RWPE1 (cell line): ENCODE data around the gene IER3IP1.

Source experiments
- CTCF ChIA-PET: fragments of 350-600 bp; sonication (Branson Sonifier 250); formaldehyde crosslinking; extraction: SDS; loops from one replicate; lab custom pipeline; 2021; lab: Yijun Ruan, JAX
- POLR2A ChIA-PET: fragments of 400-600 bp; formaldehyde crosslinking; extraction: SDS; loops from one replicate; lab custom pipeline; 2020; ENCODE audit warnings: antibody characterized with exemption; ENCODE audit not compliant: low non-redundant PET; lab: Yijun Ruan, JAX
- DNase-seq: peaks from one replicate; pipeline ENCODE4 v3.0.0; 2012; ENCODE audit warnings: low spot score
- H3K27ac ChIP-seq: fragments of 450-650 bp; 2 replicates; pipeline ENCODE4 v1.5.1; 2017
- TF ChIP-seq, protein P1 (sequence below): fragments of 450-650 bp; conservative IDR thresholded peaks from 2 replicates; pipeline ENCODE4 v1.5.1; 2017; ENCODE audit warnings: low read depth, mild to moderate bottlenecking

IER3IP1 gene

DNA sequence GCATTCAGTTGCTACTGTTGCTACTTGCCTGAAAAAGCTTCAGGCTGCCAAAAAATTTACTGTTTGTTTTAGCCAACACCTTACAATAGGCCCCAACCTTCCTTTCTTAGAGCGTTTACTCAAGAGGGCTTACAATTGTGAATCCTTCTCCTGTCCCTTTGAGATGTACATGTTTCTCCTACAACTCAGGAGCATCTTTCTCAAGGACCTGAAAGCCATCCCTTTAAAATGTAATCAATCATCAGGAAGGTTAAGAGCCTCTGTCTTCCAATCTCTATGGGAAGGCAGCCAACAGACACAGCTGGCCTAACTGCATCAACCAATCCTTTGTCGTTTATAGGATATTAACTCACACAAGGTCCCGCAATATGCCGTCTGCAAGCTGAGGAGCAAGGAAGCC is 3.4 kb upstream of the IER3IP1 start:
- H3K27ac ChIP-seq = no peak overlapping the region
- TF ChIP-seq, protein P1, sequence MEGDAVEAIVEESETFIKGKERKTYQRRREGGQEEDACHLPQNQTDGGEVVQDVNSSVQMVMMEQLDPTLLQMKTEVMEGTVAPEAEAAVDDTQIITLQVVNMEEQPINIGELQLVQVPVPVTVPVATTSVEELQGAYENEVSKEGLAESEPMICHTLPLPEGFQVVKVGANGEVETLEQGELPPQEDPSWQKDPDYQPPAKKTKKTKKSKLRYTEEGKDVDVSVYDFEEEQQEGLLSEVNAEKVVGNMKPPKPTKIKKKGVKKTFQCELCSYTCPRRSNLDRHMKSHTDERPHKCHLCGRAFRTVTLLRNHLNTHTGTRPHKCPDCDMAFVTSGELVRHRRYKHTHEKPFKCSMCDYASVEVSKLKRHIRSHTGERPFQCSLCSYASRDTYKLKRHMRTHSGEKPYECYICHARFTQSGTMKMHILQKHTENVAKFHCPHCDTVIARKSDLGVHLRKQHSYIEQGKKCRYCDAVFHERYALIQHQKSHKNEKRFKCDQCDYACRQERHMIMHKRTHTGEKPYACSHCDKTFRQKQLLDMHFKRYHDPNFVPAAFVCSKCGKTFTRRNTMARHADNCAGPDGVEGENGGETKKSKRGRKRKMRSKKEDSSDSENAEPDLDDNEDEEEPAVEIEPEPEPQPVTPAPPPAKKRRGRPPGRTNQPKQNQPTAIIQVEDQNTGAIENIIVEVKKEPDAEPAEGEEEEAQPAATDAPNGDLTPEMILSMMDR = no peak
- ChIA-PET POLR2A (no interaction called here), CTCF (interaction anchor here (0.6 kb wide), 1 partner anchor 1056 kb away, joined by 4 read pairs; no protein-coding TSS in a partner anchor)
- DNase-seq = no peak

DNA sequence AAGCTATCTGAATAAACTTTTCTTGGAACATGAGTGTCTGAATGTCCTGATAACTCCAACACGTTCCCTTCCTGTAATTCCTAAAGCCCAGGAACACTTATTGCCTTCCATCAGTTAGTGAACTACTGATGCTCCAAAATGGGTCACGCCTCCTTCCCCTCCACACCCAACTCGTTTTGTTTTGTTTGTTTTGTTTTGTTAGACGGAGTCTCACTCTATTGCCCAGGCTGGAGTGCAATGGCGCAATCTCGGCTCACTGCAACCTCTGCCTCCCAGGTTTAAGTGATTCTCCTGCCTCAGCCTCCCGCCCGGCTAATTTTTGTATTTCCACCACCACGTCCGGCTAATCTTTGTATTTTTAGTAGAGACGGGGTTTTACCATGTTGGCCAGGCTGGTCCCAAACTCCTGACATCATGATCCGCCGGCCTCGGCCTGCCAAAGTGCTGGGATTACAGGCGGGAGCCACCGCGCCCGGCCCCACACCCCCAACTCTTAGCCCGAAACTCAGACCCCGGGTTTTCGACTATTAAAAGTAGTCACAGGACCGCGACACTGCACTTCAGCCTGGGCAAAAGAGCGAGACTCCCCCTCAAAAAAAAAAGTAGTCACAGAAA is 774 bp downstream of the IER3IP1 start:
- DNase-seq = no peak
- TF ChIP-seq, protein P1 = no peak
- peak overlapping the region; percentile 75 for H3K27ac ChIP-seq
- POLR2A ChIA-PET = no interaction called here
- CTCF ChIA-PET = no interaction called here

DNA sequence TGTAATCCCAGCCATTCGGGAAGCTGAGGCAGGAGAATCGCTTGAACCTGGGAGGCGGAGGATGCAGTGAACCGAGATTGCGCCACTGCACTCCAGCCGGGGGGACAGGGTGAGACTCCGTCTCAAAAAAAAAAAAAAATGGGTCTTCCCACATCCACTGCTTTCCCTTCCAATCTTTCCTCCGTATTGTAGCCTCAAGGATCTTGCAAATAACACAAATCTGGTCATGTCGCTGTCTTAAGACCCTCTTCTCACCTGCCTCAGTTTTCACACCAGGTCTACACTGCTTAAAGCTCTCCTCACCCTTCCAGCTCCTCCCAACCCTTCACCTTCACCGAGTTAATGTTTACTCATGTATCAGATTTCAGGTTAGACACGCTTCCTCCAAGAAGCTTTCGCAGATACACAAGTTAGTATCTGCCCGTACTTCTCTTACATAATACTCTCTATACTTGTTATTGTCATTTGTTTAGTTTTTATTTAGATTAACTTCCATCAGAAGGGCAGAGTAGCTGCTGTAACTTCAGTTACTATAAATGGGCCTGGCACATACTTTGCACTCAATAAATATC is 1.5 kb downstream of the IER3IP1 start:
- no peak for DNase-seq
- TF ChIP-seq, protein P1 = no peak
- CTCF ChIA-PET = interaction anchor here (0.7 kb wide), 1 partner anchor 532 kb away, joined by 3 read pairs; no protein-coding TSS in a partner anchor
- no peak overlapping the region for H3K27ac ChIP-seq
- POLR2A ChIA-PET = no interaction called here

DNA sequence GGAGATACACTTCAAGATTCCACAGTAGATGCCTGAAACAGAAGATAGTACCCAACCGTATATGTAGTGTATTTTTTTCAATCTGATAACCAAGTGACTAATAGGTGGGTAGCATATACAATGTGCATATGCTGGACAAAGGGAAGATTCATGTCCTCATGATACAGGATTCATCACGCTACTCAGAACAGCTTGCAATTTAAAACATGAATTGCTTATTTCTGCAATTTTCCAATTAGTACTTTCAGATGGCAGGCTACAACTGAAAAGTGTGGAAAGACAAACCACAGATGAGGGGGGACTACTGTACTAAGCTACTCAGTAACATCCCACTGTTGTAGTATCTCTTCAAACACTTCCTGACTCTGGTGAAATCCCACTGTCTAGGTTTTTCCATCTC is 3.7 kb downstream of the IER3IP1 start:
- H3K27ac ChIP-seq = no peak overlapping the region
- DNase-seq = no peak
- CTCF ChIA-PET = interaction anchor here (0.6 kb wide), 1 partner anchor 22 kb away, joined by 3 read pairs; the partner anchor contains the start of gene HDHD2
- TF ChIP-seq, protein P1 = no peak
- POLR2A ChIA-PET = no interaction called here

DNA sequence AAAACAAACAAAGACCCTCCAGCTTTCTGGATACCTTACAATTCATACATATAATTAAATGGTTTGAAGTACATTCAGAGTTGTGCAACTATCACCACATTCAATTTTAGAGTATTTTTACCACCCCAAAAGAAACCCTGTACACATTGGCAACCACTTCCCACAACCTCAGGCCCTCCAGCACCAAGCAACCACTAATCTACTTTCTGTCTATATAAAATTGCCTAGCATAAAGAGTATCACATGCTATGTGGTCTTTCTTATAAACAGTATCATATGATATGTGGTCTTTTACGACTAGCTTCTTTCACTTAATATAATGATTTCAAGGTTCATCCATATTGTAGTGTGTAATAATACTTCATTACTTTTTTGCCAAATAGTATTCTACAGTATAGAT is 7.3 kb downstream of the IER3IP1 start:
- DNase-seq = no peak
- TF ChIP-seq, protein P1 = no peak
- POLR2A ChIA-PET = no interaction called here
- CTCF ChIA-PET = no interaction called here
- H3K27ac ChIP-seq = no peak overlapping the region

DNA sequence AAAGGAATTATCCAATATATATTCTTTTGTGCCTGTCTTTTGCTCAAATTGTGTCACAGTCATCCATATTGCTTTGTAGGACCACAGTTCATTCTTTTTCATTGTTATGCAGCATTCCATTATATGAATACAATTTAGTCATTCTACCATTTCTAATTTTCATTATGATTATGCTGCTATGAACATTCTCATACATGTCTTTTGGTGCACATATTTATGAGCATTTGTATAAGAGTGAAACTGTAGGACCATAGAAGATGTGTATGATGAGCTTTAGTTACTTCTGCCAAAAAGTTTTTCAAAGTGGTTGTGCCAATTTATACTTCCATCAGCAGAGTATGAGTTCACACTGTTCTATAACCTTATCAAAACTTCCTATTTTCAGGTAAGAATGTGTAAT is 7.7 kb downstream of the IER3IP1 start:
- ChIA-PET CTCF (no interaction called here), POLR2A (no interaction called here)
- TF ChIP-seq, protein P1 = no peak
- DNase-seq = no peak
- H3K27ac ChIP-seq = no peak overlapping the region
